GM21528 (cell line): ENCODE data around the gene GPS2.
A peak's percentile ranks its signal among the peaks of the same experiment; 100 is the strongest.

Experiments
- ATAC-seq: cut with Tn5 transposase; IDR thresholded peaks from one replicate; pipeline ENCODE4 v1.9.1; 2021; ENCODE audit warnings: mild to moderate bottlenecking, moderate library complexity; ENCODE audit not compliant: unreplicated experiment, low FRiP score

Gene GPS2

GRCh38 chr17:7321466-7321865 is 6.3 kb upstream of the GPS2 start:
- no peak for ATAC-seq

DNA sequence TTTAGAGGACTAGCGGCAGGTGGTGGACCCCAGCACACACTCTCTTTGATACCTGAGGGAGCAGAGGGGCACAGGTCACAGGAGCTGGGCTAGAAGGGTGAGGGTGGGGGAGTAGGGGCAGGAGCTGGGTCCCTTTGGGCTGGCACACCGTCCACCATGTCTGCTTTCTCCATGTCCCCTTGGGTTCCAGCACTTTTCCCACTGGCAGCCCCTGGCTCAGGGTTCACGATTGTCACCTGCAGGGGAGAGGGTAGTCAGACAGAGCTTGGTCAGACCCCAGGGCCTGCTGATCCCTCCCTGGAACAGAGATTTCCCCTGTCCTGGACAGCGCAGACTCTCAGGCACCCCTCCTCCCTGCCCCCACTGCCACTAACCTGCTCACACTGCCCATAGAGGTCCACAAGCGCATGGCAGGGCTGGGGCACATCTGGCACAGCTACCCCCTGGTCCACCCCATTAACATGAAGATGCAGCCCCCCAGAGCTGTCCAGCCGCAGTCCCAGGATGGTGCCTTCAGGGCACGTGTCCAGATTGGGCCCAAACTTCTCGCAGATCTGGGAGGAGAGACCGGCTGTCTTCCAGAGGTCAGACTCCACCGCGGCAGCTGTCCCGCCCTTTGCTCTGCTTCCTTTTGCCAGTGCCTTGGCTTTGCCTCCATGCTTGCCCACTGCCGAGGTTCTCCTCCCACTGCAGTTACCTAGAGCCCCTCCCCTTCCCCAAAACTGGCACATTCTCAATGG is 3.1 kb upstream of the GPS2 start:
- no peak for ATAC-seq

GRCh38 chr17:7317161-7317803 is 2.1 kb upstream of the GPS2 start:
- ATAC-seq: no peak

GRCh38 chr17:7315570-7316235 is 543 bp upstream of the GPS2 start:
- ATAC-seq: no peak

- no peak for ATAC-seq
These were observed 1.1 kb downstream of the GPS2 start for GRCh38 chr17:7313890-7314718.

DNA sequence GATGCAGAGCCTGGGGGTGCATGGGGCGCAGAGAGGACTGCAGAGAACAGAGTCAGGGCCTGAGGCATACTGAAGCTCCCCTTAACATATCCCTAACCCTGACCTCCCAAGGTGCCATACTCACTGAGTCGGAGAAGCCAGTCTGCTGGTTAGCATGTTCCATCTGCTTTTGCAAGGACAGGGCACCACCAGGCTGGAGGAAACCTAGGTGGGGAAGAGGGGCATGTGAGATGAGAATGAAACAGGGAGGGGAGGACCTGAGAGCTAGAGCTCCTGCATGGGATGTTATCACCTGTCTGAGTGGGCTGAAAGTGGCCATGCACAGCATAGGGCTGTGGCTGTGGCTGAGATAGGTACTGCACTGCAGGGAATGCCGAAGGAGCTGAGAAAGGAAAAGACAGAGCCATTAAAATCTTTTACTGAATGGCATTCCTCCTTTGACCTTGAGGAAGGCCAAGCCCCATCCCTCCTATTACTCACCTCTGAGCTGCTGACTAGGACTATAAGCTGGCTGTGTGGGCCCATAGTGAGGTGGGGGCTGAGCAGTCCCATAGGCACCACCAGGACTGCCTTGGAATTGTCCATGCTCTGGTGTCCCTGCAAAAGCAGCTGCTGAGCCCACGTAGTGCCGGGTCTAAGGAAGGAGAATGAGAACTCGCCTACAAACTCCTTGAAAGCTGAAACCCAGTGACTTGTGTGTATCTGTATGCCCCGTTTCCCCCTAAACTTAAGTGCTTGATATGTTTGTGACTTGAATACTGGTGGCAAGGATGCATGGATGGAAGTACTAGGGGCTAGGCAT is 1.9 kb downstream of the GPS2 start:
- ATAC-seq: no peak

- ATAC-seq: no peak
These were observed 2.6 kb downstream of the GPS2 start for GRCh38 chr17:7312432-7313087.

GRCh38 chr17:7311110-7311705 is 4.0 kb downstream of the GPS2 start:
- no peak for ATAC-seq

DNA sequence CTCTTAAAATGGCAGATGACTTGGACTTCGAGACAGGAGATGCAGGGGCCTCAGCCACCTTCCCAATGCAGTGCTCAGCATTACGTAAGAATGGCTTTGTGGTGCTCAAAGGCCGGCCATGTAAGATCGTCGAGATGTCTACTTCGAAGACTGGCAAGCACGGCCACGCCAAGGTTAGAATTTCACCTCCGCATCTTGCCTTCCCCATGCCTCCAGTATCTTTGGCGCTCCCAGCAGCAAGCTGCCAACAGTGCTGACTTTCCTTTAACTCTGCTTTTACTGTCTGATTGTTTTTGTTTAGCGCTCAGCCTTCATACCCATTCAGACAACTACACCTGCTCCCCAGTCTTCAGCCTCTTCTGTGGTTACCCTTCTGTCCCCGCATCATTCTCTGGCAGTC is 5.5 kb downstream of the GPS2 start:
- no peak for ATAC-seq

DNA sequence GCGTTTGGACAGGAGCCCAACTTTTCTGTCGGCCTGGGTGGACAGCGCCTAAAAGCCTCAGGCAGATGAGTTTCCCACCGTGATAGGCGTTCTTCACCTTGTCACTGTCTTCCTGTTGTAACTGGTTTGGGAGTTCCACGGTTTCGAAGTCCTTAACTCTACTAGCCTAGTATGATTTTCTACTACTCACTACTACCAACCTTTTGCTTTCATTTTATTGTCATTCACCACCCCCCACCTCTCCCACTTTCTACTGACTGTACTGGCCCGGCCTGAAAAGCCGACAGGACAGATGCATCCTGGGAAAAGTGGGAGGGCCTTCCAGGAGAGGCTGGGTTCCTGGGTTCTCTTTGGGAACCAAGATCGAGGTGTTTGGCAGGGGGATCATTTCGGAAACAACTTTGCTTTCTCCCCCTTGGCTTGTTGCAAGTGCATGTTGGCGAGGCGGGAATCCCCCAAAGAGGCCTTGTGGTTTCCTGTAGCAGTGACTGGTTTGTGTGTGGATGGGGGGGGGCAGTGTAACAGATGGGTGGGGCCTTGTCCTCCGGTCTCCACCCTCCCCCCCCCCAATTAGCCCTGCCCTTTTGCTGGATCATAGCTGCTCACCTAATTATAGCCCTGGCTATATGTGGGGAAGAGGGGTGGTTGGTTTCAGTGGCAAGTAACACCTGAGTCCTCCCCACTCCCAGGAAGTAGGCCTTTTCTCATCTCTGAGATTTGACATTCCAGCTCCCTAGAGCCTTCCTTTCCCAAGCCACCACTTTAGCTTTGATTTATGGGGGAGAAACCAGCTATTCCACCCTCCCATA is 6.3 kb downstream of the GPS2 start:
- no peak for ATAC-seq

GRCh38 chr17:7307686-7308624 is 7.2 kb downstream of the GPS2 start:
- ATAC-seq: no peak

DNA sequence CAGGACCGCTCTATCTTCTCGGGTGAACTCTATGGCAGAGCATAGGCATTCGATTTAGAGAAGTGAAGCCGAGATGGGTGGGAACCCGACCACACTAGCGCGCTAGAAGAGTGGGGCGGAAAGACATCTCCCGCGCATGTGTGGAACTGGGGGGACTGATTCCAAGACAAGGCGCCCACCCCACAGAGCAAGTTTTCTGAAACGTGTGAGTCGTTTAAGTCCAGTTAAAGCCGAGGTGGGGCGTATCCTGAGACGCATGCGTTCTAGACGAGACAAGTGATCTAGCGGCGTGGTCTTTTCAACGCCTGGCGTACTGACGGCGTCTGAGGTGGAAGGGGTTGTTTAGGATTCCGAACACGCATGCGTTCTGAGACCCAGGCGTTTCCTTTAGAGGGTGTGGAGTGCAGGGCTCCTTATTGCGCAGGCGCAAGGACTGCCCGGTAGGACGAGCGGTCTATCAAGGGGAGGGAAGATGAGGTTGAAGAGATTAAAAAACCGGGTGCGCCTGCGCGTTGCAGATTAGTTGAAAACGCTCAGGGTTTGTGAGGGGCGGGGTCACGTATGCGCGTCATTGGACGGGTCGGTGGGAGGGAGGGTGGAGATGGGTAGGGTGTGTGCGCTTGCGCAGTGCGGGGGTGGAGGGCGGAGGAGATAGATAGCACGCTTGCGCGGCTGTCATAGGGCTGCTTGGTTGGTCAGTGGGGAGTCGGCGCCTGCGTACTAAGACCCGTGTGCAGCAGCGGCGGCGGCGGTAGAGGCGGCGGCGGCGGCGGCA is 8.1 kb downstream of the GPS2 start, which contains the start of gene EIF5A:
Gene EIF5A (plus strand): TSS at position 718 of the 775 bp plus-strand sequence. CDS start 2,008 bp downstream, outside the sequence.
- peak; percentile 70 for ATAC-seq

DNA sequence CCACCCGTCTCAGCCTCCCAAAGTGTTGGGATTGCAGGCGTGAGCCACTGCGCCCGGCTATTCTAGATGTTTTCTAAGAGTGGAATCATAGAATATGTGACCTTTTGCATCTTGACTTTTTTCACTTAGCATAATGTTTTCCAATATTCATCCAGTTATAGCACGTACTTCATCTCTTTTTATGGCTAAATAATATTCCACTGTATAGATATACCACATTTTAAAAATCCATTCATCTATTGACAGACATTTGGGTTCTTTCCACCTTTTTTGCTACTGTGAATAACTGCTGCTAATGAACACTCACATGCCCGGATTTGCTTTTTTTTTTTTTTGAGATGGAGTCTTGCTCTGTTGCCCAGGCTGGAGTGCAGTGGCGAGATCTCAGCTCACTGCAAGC is 11.0 kb downstream of the GPS2 start:
- ATAC-seq: no peak

- ATAC-seq: no peak
These were observed 18.8 kb downstream of the GPS2 start for GRCh38 chr17:7296189-7296861.

- ATAC-seq: no peak
These were observed 19.7 kb downstream of the GPS2 start for GRCh38 chr17:7295230-7296180.
